ENCODE results near the gene SLC4A4. TPM values are rescaled to one million over a fixed set of nuclear protein-coding genes. Genes with fewer than 3 reads are reported as not detected.

The SLC4A4 gene
- total RNA-seq, 1 experiment from 2014 or later, result 0.92 TPM

GRCh38 chr4:71405791-71406190 lies 67.0 kb downstream of the SLC4A4 start:
- Histone ChIP-seq H2BK15ac (ENCODE audit: low read depth, low read length) (no peak overlapping the region), H4K5ac (ENCODE audit: insufficient read length, low read depth, low read length) (no peak overlapping the region), H2BK12ac (ENCODE audit: insufficient read length, low read depth, low read length) (no peak overlapping the region), H3K4me2 (ENCODE audit: insufficient read depth, insufficient read length, low read length) (no peak overlapping the region), H3K4me1 (ENCODE audit: insufficient read depth, low read length) (no peaks in the 10 kb centered on the region), H4K91ac (ENCODE audit: insufficient read length, low read depth, low read length) (no peak overlapping the region), H3K79me1 (ENCODE audit: insufficient read depth, low read depth, low read length, poor library complexity, severe bottlenecking) (no peaks in the 10 kb centered on the region), H3K23me2 (ENCODE audit: insufficient read length, low read depth, low read length, poor library complexity, severe bottlenecking) (no peaks in the 10 kb centered on the region), H3K79me2 (ENCODE audit: insufficient read depth, low read length) (no peaks in the 10 kb centered on the region), H4K8ac (replicated peaks; ENCODE audit: insufficient read length, low read depth, low read length) (no peak overlapping the region), H2AK5ac (ENCODE audit: insufficient read length, low read length) (no peak overlapping the region), H3K9ac (ENCODE audit: extremely low read depth, insufficient read length, low read length) (no peak overlapping the region), H3K14ac (ENCODE audit: insufficient read depth, low read length) (no peak overlapping the region), H3K9me3 (ENCODE audit: control insufficient read depth, low read depth, low read length) (no peaks in the 10 kb centered on the region), H2BK20ac (ENCODE audit: low read depth, low read length, poor library complexity, severe bottlenecking) (no peak overlapping the region), H3T11ph (ENCODE audit: low read length) (no peak overlapping the region), H2AFZ (ENCODE audit: low read length) (no peak overlapping the region), H2BK120ac (ENCODE audit: low read depth, low read length, poor library complexity, severe bottlenecking) (no peak overlapping the region), H3K56ac (ENCODE audit: insufficient read length, low read depth, low read length) (no peak overlapping the region), H3K27ac (ENCODE audit: insufficient read length, low read depth, low read length) (no peak overlapping the region), H3K27me3 (ENCODE audit: insufficient read depth, low read length) (no peaks in the 10 kb centered on the region), H3K23ac (ENCODE audit: insufficient read length, low read depth, low read length) (no peak overlapping the region), H2BK5ac (ENCODE audit: insufficient read length, low read length) (no peak overlapping the region), H4K20me1 (ENCODE audit: control insufficient read depth, insufficient read depth, insufficient read length) (no peaks in the 10 kb centered on the region), H3K4ac (ENCODE audit: low read depth, low read length) (no peak overlapping the region), H3K18ac (ENCODE audit: insufficient read length, low read depth, low read length) (no peak overlapping the region)
- TF ChIP-seq CTCF (conservative IDR thresholded peaks at IDR 0.05), result no peak
- Mint-ChIP-seq H3K4me1 (0 out of 4 replicates have a peak, but pooled peaks cover 0 to 4% of the 10 kb centered on the region in 2 experiments), H3K36me3 (ENCODE audit: insufficient read depth in 1 of 3, low read depth in 3 of 3) (peaks cover 7 to 12% (median 10%) of the 10 kb centered on the region in 3 experiments; a peak in 6 of 7 replicates), H3K9me3 (peaks cover 12 to 14% of the 10 kb centered on the region in 2 experiments), H3K4me3 (no peak overlapping the region), H3K27ac (0 out of 7 replicates have a peak overlapping the region, but pooled peaks of 1 of the 3 experiments have one; percentile 28), H3K27me3 (ENCODE audit: low read depth) (no peaks in the 10 kb centered on the region; the same call in 1 of the 2 replicates)
- no CpG with 5 or more reads among the region's 2 CpGs for WGBS (ENCODE audit: extremely low coverage, insufficient read length, low lambda C conversion rate)
- no peak for DNase-seq

Data from H9 (cell line).